HUES64 (cell line): ENCODE measurements around the gene TMED10.
"Not testable (repeated sequence)": the region's sequence is repeated elsewhere in the genome, so short reads cannot be mapped to it uniquely, and the experiment has no call there.

ENCODE experiments used
- H3K27ac ChIP-seq: 2 replicates; pipeline ENCODE4 v1.7.0; 2013; ENCODE audit warnings: low read depth, low read length, inconsistent platforms
- H3K27me3 ChIP-seq: 2 replicates; pipeline ENCODE4 v1.6.1; 2013; ENCODE audit warnings: mild to moderate bottlenecking, low read length; ENCODE audit not compliant: insufficient read depth
- H3K36me3 ChIP-seq: 2 replicates; pipeline ENCODE4 v1.6.1; 2013; ENCODE audit warnings: mild to moderate bottlenecking, low read length; ENCODE audit not compliant: insufficient read depth
- H3K4me1 ChIP-seq: 2 replicates; pipeline ENCODE4 v1.6.1; 2013; ENCODE audit warnings: mild to moderate bottlenecking, low read length, moderate library complexity; ENCODE audit not compliant: insufficient read depth
- H3K4me3 ChIP-seq: 2 replicates; pipeline ENCODE4 v1.5.1; 2013; ENCODE audit warnings: mild to moderate bottlenecking, low read length, moderate library complexity
- H3K9ac ChIP-seq: 2 replicates; pipeline ENCODE4 v1.6.1; 2013; ENCODE audit warnings: mild to moderate bottlenecking, low read depth, low read length
- H3K9me3 ChIP-seq: 2 replicates; pipeline ENCODE4 v1.6.1; 2013; ENCODE audit warnings: low read depth, low read length; ENCODE audit not compliant: insufficient read depth
- WGBS: fragments of 150-250, 120-280 bp; methylation state at CpG from one replicate; pipeline ENCODE4 v1.1.7; 2013; ENCODE audit warnings: missing lambda C conversion rate; 5-methylcytosine and 5-hydroxymethylcytosine counted together

The TMED10 gene

GRCh38 chr14:75156111-75156510, 20.3 kb downstream of the TMED10 start:
- peaks cover 8% of the 10 kb centered on the region; the same call in 1 of the 2 replicates for H3K4me1 ChIP-seq
- no peaks in the 10 kb centered on the region for H3K9me3 ChIP-seq
- H3K4me3 ChIP-seq = no peak overlapping the region
- peaks cover 10% of the 10 kb centered on the region for H3K36me3 ChIP-seq
- H3K27me3 ChIP-seq = no peaks in the 10 kb centered on the region
- WGBS = 100% methylated on average over 1 of the region's 1 CpG
- H3K9ac ChIP-seq = no peak overlapping the region
- H3K27ac ChIP-seq = no peak overlapping the region

DNA sequence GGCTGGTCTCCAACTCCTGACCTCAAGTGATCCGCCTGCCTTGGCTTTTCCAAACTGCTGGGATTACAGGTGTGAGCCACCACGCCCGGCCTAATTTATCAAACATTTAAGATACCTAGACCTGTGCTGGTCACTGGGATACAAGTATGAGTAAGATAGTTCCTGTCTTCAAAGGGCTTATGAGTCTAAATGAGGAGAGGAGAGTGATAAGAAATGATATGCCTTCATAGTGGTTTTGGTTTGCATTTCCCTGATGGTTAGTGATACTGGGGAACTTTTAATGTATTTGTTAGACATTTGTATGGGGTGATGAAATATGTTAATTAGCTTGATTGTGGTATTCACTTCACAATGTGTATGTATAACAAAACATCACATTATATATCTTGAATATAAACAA, 21.2 kb downstream of the TMED10 start:
- Histone ChIP-seq H3K9ac (no peak overlapping the region), H3K36me3 (peaks cover 16% of the 10 kb centered on the region), H3K27me3 (no peaks in the 10 kb centered on the region), H3K4me3 (no peak overlapping the region), H3K27ac (no peak overlapping the region), H3K9me3 (no peaks in the 10 kb centered on the region), H3K4me1 (peaks cover 4% of the 10 kb centered on the region; the same call in 1 of the 2 replicates)
- WGBS = 94% methylated on average over 3 of the region's 3 CpGs

DNA sequence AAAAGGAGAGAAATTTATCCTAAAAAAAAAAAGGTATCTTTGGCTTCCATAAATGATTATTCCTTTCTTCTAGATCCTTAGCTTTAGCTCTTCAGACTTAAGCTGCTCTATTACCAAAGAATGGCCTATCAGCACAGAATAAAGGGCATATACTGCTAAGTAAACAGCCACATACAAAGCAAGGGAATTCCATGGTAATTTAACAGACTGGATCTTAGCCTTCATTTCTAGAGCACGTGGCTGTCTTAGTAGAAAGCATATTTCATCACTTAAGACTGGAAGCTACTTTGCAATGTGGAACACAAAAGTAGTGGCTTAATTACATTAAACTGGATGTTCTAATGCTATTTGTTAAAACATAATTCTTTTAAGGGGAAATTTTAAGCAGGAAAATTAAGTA, 23.1 kb downstream of the TMED10 start:
- Histone ChIP-seq H3K36me3 (peaks cover 17% of the 10 kb centered on the region), H3K4me3 (no peak overlapping the region), H3K9me3 (no peaks in the 10 kb centered on the region), H3K27me3 (no peaks in the 10 kb centered on the region), H3K9ac (no peak overlapping the region), H3K27ac (no peak overlapping the region), H3K4me1 (peaks cover 7% of the 10 kb centered on the region)
- 85% methylated on average over 1 of the region's 1 CpG for whole genome bisulfite sequencing

- H3K9me3 ChIP-seq = no peaks in the 10 kb centered on the region
- no peak overlapping the region for H3K9ac ChIP-seq
- H3K27me3 ChIP-seq = no peaks in the 10 kb centered on the region
- no peak overlapping the region for H3K27ac ChIP-seq
- 81% methylated on average over 1 of the region's 1 CpG for WGBS
- H3K36me3 ChIP-seq = peaks cover 22% of the 10 kb centered on the region
- H3K4me3 ChIP-seq = no peak overlapping the region
- H3K4me1 ChIP-seq = peaks cover 13% of the 10 kb centered on the region
Measured at GRCh38 chr14:75151851-75152250, 24.6 kb downstream of the TMED10 start.

DNA sequence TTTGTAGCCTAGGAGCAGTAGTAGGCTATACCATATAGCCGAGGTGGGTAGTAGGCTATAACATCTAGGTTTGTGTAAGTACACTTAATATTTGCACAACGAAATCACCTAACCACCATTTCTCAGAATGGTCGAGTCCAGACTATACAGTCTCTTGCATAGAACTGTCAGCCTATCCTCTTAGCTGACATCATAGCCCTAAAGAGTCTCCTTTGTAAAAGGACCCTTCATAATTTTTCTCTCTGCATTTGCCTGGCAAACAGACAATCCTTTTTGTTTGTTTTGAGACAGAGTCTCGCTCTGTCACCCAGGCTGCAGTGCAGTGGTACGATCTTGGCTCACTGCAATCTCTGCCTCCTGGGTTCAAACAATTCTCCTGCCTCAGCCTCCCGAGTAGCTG, 25.8 kb downstream of the TMED10 start:
- H3K4me1 ChIP-seq = peaks cover 13% of the 10 kb centered on the region
- H3K36me3 ChIP-seq = peaks cover 33% of the 10 kb centered on the region
- 88% methylated on average over 6 of the region's 6 CpGs for WGBS
- H3K27ac ChIP-seq, H3K9ac ChIP-seq, H3K4me3 ChIP-seq, H3K9me3 ChIP-seq, H3K27me3 ChIP-seq: not testable (repeated sequence)

GRCh38 chr14:75150150-75150549, 26.3 kb downstream of the TMED10 start:
- H3K27me3 ChIP-seq = no peaks in the 10 kb centered on the region
- H3K36me3 ChIP-seq = peaks cover 36% of the 10 kb centered on the region
- H3K9me3 ChIP-seq = no peaks in the 10 kb centered on the region
- peaks cover 13% of the 10 kb centered on the region for H3K4me1 ChIP-seq
- 100% methylated on average over 1 of the region's 2 CpGs for WGBS
- no peak overlapping the region for H3K27ac ChIP-seq
- no peak overlapping the region for H3K4me3 ChIP-seq
- H3K9ac ChIP-seq = no peak overlapping the region

- Histone ChIP-seq H3K9ac (peak overlapping the region; percentile 52; the same call in 1 of the 2 replicates), H3K9me3 (no peaks in the 10 kb centered on the region), H3K36me3 (peaks cover 46% of the 10 kb centered on the region), H3K4me1 (peaks cover 9% of the 10 kb centered on the region; the same call in 1 of the 2 replicates), H3K27ac (peak overlapping the region; percentile 53), H3K27me3 (no peaks in the 10 kb centered on the region), H3K4me3 (no peak overlapping the region)
- 63% methylated on average over 10 of the region's 13 CpGs for WGBS
Measured at GRCh38 chr14:75147423-75148071, 28.9 kb downstream of the TMED10 start.

DNA sequence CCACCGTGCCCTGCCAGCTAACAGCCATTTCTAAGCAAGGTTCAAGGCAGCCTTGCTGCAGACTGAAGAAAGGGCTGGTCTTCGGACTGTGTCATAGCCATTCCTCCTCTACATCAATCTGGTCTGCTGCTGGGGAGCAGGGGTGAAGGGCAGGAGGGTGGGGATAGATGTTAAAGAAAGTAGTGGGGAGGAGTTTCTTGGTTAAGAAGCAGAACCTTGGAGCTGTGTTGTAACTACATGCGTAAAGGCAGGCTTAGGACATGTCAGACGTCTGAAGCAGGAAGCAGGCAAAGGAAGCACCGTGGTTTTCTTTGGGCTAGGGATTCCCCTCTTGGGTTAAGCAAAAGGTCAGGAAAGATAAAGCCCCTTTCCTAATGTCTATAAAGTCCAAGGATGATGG, 31.5 kb downstream of the TMED10 start:
- Histone ChIP-seq H3K36me3 (peaks cover 29% of the 10 kb centered on the region), H3K4me1 (peaks cover 9% of the 10 kb centered on the region; the same call in 1 of the 2 replicates), H3K9me3 (no peaks in the 10 kb centered on the region), H3K27me3 (no peaks in the 10 kb centered on the region), H3K4me3 (no peak overlapping the region), H3K27ac (no peak overlapping the region), H3K9ac (no peak overlapping the region)
- 92% methylated on average over 5 of the region's 5 CpGs for WGBS

- no peak overlapping the region for H3K27ac ChIP-seq
- H3K9ac ChIP-seq = no peak overlapping the region
- no peaks in the 10 kb centered on the region for H3K9me3 ChIP-seq
- WGBS = 94% methylated on average over 9 of the region's 9 CpGs
- H3K27me3 ChIP-seq = no peaks in the 10 kb centered on the region
- peaks cover 29% of the 10 kb centered on the region for H3K36me3 ChIP-seq
- no peak overlapping the region for H3K4me3 ChIP-seq
- H3K4me1 ChIP-seq = peaks cover 9% of the 10 kb centered on the region; the same call in 1 of the 2 replicates
Measured at GRCh38 chr14:75143761-75144527, 32.5 kb downstream of the TMED10 start.

- 80% methylated on average over 1 of the region's 1 CpG for WGBS
Measured at GRCh38 chr14:75142494-75142893, 33.9 kb downstream of the TMED10 start.

DNA sequence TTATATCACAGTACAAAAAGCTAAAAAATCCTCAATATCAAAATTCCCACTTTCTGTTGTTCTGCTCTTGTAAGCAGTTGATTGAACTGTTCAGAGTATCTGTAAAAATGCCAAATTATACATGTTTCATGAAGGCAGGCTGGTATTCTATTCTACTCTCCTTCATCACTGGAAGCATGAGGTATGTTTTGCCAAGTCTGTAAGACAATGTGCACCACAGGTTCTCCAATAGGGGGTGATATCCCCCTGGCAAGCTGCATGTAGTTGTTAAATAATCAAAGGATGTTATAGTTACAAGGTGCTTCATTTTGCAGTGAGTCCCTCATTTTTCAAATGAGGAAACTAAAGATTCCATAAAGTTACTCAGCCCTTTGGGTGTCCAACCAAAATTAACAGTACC, 34.4 kb downstream of the TMED10 start:
- no peaks in the 10 kb centered on the region for H3K4me1 ChIP-seq
- no peak overlapping the region for H3K4me3 ChIP-seq
- H3K9ac ChIP-seq = no peak overlapping the region
- no peak overlapping the region for H3K27ac ChIP-seq
- no peaks in the 10 kb centered on the region for H3K27me3 ChIP-seq
- peaks cover 28% of the 10 kb centered on the region for H3K36me3 ChIP-seq
- no peaks in the 10 kb centered on the region for H3K9me3 ChIP-seq

More at GRCh38 chr14:75142494-75142893, 33.9 kb downstream of the TMED10 start:
- H3K9ac ChIP-seq = no peak overlapping the region
- H3K36me3 ChIP-seq = peaks cover 32% of the 10 kb centered on the region
- H3K4me3 ChIP-seq = no peak overlapping the region
- no peak overlapping the region for H3K27ac ChIP-seq
- H3K4me1 ChIP-seq = no peaks in the 10 kb centered on the region
- no peaks in the 10 kb centered on the region for H3K27me3 ChIP-seq
- H3K9me3 ChIP-seq = no peaks in the 10 kb centered on the region
